Right lung (tissue), 10 donors: ENCODE data around the gene GARS1. TPM values are rescaled to one million over a fixed set of nuclear protein-coding genes. Genes with fewer than 3 reads are reported as not detected.

Source experiments
- DNase-seq, 2 donors: peaks; one replicate each; pipeline ENCODE4 v3.0.0-alpha.2; 2013
- long read RNA-seq, 8 donors: transcript quantifications; one replicate each; lab custom pipeline, GENCODE V29; 2026
- polyA plus RNA-seq, 5 donors: library from polyadenylated mRNA; unstranded; fragments of 120-200 nt; gene quantifications; one replicate each; pipeline versions ENCODE4 v1.2.1 to v1.2.3, GENCODE V29; 2013; ENCODE audit warnings: inconsistent platforms in 1 of 5, low replicate concordance in 1 of 5; ENCODE audit not compliant: insufficient read length in 5 of 5, insufficient read depth in 1 of 5

Gene GARS1, protein sequence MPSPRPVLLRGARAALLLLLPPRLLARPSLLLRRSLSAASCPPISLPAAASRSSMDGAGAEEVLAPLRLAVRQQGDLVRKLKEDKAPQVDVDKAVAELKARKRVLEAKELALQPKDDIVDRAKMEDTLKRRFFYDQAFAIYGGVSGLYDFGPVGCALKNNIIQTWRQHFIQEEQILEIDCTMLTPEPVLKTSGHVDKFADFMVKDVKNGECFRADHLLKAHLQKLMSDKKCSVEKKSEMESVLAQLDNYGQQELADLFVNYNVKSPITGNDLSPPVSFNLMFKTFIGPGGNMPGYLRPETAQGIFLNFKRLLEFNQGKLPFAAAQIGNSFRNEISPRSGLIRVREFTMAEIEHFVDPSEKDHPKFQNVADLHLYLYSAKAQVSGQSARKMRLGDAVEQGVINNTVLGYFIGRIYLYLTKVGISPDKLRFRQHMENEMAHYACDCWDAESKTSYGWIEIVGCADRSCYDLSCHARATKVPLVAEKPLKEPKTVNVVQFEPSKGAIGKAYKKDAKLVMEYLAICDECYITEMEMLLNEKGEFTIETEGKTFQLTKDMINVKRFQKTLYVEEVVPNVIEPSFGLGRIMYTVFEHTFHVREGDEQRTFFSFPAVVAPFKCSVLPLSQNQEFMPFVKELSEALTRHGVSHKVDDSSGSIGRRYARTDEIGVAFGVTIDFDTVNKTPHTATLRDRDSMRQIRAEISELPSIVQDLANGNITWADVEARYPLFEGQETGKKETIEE
- polyA plus RNA-seq, result 10 to 100 TPM; 68.0 to 82.9 (median 71.4) TPM
- long read RNA-seq, donor 1, transcript GARS-209 (2 exons, 772 nt), result minor isoform, 9 of 33 reads
- long read RNA-seq, donor 1, transcript GARS-201 (17 exons, 2,634 nt), result major isoform, 18 of 33 reads
- long read RNA-seq, donor 1, partial matches to known transcripts, result 5 of 33 reads
- long read RNA-seq, donor 1, other reads (novel, unspliced or antisense), result 0 of 33 reads
- long read RNA-seq, donor 2, partial matches to known transcripts, result 0 of 7 reads
- long read RNA-seq, donor 2, other reads (novel, unspliced or antisense), result 0 of 7 reads
- long read RNA-seq, donor 3, transcript GARS-201 (17 exons, 2,634 nt), result major isoform, 12 of 30 reads
- long read RNA-seq, donor 3, transcript GARS-209 (2 exons, 772 nt), result minor isoform, 5 of 30 reads
- long read RNA-seq, donor 3, partial matches to known transcripts, result 11 of 30 reads
- long read RNA-seq, donor 3, other reads (novel, unspliced or antisense), result 0 of 30 reads
- long read RNA-seq, donor 4, transcript GARS-201 (17 exons, 2,634 nt), result major isoform, 7 of 12 reads
- long read RNA-seq, donor 4, partial matches to known transcripts, result 0 of 12 reads
- long read RNA-seq, donor 4, other reads (novel, unspliced or antisense), result 0 of 12 reads
- long read RNA-seq, donor 5, transcript GARS-209 (2 exons, 772 nt), result minor isoform, 5 of 27 reads
- long read RNA-seq, donor 5, transcript GARS-201 (17 exons, 2,634 nt), result major isoform, 14 of 27 reads
- long read RNA-seq, donor 5, partial matches to known transcripts, result 5 of 27 reads
- long read RNA-seq, donor 5, other reads (novel, unspliced or antisense), result 0 of 27 reads
- long read RNA-seq, donor 6, transcript GARS-201 (17 exons, 2,634 nt), result major isoform, 21 of 40 reads
- long read RNA-seq, donor 6, partial matches to known transcripts, result 12 of 40 reads
- long read RNA-seq, donor 6, other reads (novel, unspliced or antisense), result 0 of 40 reads
- long read RNA-seq, donor 7, transcript GARS-201 (17 exons, 2,634 nt), result major isoform, 15 of 27 reads
- long read RNA-seq, donor 7, partial matches to known transcripts, result 5 of 27 reads
- long read RNA-seq, donor 7, other reads (novel, unspliced or antisense), result 0 of 27 reads
- long read RNA-seq, donor 8, partial matches to known transcripts, result 0 of 5 reads
- long read RNA-seq, donor 8, other reads (novel, unspliced or antisense), result 0 of 5 reads

- peak; percentile 93 for DNase-seq
Observed at GRCh38 chr7:30594540-30595435, at the start of gene GARS1. GARS1 (plus strand) TSS chr7:30594878; CDS start chr7:30594922, 44 bp downstream.

DNA sequence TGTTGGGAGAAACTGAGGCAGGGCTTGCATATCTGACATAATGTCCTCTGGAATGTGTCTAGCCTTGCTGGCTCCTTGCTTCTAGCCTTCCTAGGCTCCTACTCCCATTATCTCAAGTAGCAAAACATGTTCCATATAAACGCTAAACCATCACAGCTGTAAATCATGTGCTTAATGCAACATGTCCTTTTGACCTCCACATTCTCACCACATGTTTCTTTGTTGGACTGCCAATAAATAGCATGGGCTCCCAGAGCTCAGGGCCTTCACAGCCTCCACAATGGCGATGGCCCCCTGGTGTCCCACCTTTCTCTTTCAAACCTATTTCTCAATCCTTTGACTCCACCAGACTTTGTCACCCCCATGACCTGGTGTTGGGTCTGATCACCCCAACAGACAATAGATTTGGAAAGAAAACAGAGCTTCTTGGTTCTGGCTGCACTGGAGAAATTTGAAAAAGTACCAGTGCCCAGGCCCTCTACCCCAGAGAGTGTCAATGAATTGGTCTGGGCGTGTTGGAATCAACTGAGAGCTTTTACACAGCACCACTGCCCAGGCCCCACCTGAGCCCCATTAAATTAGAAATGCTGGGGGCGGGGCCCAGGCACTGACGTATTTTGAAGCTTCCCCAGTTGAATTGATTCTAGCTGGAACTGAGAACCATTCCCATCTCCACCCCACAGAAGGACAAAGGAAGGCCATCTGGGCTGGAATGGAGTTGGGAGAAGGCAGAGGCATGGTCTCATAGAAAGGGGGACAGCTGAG is 48.7 kb upstream of the GARS1 start:
- no peak for DNase-seq

DNA sequence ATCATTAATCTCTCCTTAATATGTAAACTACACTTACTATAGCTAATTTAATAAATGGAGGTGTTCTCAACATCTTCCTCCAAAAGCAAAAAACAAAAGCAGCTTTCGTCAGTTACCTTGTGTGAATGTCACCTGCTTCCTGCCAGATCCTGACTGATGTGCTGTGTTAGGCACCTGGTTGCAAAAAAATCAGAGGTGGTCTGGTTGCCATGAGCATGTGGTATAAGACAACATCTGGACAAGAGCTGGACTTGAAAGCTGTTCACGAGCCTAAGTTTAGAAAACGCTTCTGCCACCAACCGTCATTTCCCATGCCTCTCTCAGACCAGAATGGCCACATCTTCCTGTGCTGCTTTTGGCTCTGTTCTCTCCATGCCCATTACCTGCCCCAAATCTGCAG is 48.1 kb upstream of the GARS1 start:
- DNase-seq, result no peak

DNA sequence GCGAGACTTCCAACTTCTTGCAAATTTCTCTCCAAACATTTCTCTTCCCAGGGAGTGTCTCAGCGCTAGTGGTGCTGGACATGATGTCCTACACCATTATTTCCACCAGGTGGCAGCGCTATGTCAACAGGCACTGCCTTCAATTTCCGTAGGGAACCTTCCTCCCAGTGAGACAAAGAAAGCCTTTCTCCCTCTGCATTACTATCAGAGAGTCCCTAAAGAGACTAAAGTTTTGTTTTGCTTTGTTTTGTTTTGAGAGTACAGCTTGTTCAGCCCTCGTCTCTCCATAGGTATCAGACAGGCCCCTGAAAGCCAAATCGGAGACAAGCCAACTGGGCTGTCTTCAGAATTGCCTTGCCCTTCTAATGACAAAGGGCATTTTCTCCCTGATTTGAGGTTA is 45.8 kb upstream of the GARS1 start:
- DNase-seq, result peak; percentile 49 to 70

DNA sequence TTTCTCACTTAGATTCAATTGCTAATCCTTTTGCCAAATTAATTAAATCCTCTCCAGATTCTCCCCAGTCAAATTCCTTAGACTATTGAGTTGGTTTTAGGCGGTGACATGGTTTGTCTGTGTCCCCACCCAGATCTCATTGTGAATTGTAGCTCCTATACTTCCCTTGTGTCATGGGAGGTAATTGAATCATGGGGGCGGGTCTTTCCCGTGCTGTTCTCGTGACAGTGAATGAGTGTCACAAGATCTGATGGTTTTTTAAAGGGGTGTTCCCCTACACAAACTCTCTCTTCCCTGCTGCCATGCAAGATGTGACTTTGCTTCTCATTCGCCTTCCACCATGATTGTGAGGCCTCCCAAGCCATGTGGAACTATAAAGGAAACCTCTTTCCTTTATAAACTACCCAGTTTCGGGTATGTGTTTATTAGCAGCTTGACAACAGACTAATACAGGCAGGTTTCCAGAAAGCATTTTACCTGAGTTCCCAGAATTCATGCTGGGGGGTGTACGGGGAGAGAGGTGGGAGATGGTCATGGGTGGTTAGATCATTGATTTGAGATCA is 44.7 kb upstream of the GARS1 start:
- no peak for DNase-seq

- no peak for DNase-seq
Observed at GRCh38 chr7:30552330-30552729, 42.3 kb upstream of the GARS1 start.

- DNase-seq, result peak in 1 of 2 donors; percentile 45
Observed at GRCh38 chr7:30553141-30553540, 41.5 kb upstream of the GARS1 start.

GRCh38 chr7:30553546-30553945 is 41.1 kb upstream of the GARS1 start:
- DNase-seq, result no peak

GRCh38 chr7:30555525-30555924 is 39.2 kb upstream of the GARS1 start:
- no peak for DNase-seq

GRCh38 chr7:30556840-30557239 is 37.8 kb upstream of the GARS1 start:
- DNase-seq, result no peak

DNA sequence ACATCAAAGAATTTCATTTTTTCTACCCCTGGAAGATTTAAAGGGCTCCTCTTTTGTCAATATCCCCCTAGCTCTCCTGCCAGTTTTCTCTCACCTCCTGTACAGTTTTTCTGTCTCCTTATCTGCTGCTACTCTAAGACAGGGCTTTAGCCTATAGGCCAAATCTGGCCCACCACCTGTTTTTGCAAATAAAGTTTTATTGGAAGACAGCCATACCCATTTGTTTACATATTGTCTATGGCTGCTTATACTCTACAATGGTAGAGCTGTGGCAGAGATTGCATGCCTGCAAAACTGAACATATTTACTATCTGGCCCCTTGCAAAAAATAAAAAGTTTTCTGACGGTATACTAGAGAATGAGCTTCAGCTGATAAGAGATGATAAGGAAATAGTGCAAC is 37.4 kb upstream of the GARS1 start:
- DNase-seq, result no peak

GRCh38 chr7:30559611-30560010 is 35.1 kb upstream of the GARS1 start:
- no peak for DNase-seq

- DNase-seq, result no peak
Observed at GRCh38 chr7:30561389-30561788, 33.3 kb upstream of the GARS1 start.

DNA sequence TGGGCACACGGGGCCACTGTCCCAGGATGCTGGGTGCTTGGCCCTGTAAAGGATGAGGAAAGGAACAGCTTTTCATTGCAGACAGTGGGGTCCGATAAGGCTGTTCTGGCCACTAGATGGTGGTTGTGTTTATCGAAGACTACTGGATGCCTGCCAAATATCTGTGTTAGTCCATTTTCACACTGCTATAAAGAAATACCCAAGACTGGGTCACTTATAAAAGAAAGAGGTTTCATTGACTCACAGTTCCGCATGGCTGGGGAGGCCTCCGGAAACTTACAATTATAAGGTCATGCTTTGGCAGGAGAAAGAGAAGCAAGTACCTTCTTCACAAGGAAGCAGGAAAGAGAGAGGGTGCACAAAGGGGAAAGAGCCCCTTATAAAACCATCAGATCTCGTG is 32.2 kb upstream of the GARS1 start:
- peak in 1 of 2 donors; percentile 47 for DNase-seq

- no peak for DNase-seq
Observed at GRCh38 chr7:30562909-30563308, 31.8 kb upstream of the GARS1 start.

- no peak for DNase-seq
Observed at GRCh38 chr7:30563326-30563942, 31.2 kb upstream of the GARS1 start.

DNA sequence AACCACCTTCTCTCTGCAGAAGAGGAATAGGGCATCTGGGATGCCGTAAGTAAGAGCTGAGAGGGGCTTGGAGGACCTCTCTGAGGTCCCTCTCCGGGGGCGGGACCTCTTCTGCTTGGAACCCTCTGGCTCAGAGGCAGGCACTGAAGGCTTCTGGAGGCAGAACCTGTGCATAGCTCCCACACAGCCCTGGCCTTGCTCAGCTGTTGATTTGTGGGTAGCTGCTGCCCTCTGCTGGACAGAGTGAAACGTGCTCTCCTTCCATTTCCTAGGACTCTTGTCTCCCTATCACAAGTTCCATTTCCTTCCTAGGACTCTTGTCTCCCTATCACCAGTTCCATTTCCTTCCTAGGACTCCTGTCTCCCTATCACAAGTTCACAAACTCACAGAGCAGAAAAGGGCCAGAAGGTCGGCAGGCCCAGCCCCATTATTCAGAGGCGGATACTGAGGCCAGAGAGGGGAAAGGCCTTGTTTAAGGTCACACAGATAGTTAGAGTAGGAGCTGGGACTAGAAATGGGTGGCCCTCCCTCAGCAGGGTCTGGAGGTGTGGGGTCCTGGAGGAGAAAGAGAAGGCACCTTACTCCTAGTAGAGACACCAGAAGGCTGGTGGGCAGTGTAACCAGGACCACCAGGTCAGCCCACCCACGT is 30.3 kb upstream of the GARS1 start:
- peak; percentile 72 to 82 for DNase-seq
